ENCODE data around the gene C11orf68.
"Not testable (repeated sequence)": the region's sequence is repeated elsewhere in the genome, so short reads cannot be mapped to it uniquely, and the experiment has no call there.

- TF ChIP-seq JUN (IDR thresholded peaks at IDR 0.05; ENCODE audit: low read depth, low read length); GABPA (IDR thresholded peaks at IDR 0.05; ENCODE audit: borderline replicate concordance, insufficient read depth, low read length); BCL11A (IDR thresholded peaks at IDR 0.05; ENCODE audit: low read depth in 2 of 2, low read length in 2 of 2); POLR2A (IDR thresholded peaks at IDR 0.05; ENCODE audit: control extremely low read depth in 1 of 2, low read depth in 2 of 2, low read length in 2 of 2); CHD1 (IDR thresholded peaks at IDR 0.05; ENCODE audit: low read depth, low read length); EZH2 (IDR thresholded peaks at IDR 0.05; ENCODE audit: low read depth, low read length, severe bottlenecking); TCF12 (IDR thresholded peaks at IDR 0.05; ENCODE audit: low read depth, low read length); POLR2AphosphoS5 (IDR thresholded peaks at IDR 0.05; ENCODE audit: low read depth, low read length): not testable (repeated sequence)
- TF ChIP-seq, protein P1, sequence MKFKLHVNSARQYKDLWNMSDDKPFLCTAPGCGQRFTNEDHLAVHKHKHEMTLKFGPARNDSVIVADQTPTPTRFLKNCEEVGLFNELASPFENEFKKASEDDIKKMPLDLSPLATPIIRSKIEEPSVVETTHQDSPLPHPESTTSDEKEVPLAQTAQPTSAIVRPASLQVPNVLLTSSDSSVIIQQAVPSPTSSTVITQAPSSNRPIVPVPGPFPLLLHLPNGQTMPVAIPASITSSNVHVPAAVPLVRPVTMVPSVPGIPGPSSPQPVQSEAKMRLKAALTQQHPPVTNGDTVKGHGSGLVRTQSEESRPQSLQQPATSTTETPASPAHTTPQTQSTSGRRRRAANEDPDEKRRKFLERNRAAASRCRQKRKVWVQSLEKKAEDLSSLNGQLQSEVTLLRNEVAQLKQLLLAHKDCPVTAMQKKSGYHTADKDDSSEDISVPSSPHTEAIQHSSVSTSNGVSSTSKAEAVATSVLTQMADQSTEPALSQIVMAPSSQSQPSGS (IDR thresholded peaks at IDR 0.05; ENCODE audit: low read length) = not testable (repeated sequence)
- TF ChIP-seq, protein P2, sequence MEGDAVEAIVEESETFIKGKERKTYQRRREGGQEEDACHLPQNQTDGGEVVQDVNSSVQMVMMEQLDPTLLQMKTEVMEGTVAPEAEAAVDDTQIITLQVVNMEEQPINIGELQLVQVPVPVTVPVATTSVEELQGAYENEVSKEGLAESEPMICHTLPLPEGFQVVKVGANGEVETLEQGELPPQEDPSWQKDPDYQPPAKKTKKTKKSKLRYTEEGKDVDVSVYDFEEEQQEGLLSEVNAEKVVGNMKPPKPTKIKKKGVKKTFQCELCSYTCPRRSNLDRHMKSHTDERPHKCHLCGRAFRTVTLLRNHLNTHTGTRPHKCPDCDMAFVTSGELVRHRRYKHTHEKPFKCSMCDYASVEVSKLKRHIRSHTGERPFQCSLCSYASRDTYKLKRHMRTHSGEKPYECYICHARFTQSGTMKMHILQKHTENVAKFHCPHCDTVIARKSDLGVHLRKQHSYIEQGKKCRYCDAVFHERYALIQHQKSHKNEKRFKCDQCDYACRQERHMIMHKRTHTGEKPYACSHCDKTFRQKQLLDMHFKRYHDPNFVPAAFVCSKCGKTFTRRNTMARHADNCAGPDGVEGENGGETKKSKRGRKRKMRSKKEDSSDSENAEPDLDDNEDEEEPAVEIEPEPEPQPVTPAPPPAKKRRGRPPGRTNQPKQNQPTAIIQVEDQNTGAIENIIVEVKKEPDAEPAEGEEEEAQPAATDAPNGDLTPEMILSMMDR (IDR thresholded peaks at IDR 0.05; ENCODE audit: control extremely low read depth in 1 of 3, insufficient read depth in 1 of 3, low read depth in 1 of 3, low read length in 3 of 3) = not testable (repeated sequence)
These were observed 32.8 kb upstream of the C11orf68 start for GRCh38 chr11:65951641-65952040.
